ENCODE measurements around the gene TRABD2B.

GRCh38 chr1:47950471-47950870, 46.7 kb downstream of the TRABD2B start:
- TF ChIP-seq NFE2L2 (IDR thresholded peaks at IDR 0.05; ENCODE audit: low read depth, low read length) (no peak), MXI1 (IDR thresholded peaks at IDR 0.05; ENCODE audit: borderline replicate concordance, low read depth, low read length) (no peak), CTCF (conservative IDR thresholded peaks at IDR 0.05; ENCODE audit: low read depth, low read length) (no peak), SMC3 (IDR thresholded peaks at IDR 0.05; ENCODE audit: low read depth, low read length) (no peak), RAD21 (IDR thresholded peaks at IDR 0.05; ENCODE audit: low read length) (no peak), POLR2A (IDR thresholded peaks at IDR 0.05; ENCODE audit: low read depth, low read length) (no peak), MAZ (IDR thresholded peaks at IDR 0.05; ENCODE audit: borderline replicate concordance, low read depth, low read length) (no peak), BHLHE40 (IDR thresholded peaks at IDR 0.05; ENCODE audit: low read depth, low read length) (no peak), CEBPB (IDR thresholded peaks at IDR 0.05; ENCODE audit: low read depth, low read length) (no peak), USF2 (IDR thresholded peaks at IDR 0.05; ENCODE audit: low read depth, low read length) (no peak), MAFK (IDR thresholded peaks at IDR 0.05; ENCODE audit: low read depth, low read length) (no peak), FOS (IDR thresholded peaks at IDR 0.05; ENCODE audit: low read depth, low read length) (no peak), RFX5 (IDR thresholded peaks at IDR 0.05; ENCODE audit: low read depth, low read length) (no peak), ELK1 (IDR thresholded peaks at IDR 0.05; ENCODE audit: borderline replicate concordance, low read depth, low read length) (no peak)
